ENCODE results near the gene TRAIP.

DNA sequence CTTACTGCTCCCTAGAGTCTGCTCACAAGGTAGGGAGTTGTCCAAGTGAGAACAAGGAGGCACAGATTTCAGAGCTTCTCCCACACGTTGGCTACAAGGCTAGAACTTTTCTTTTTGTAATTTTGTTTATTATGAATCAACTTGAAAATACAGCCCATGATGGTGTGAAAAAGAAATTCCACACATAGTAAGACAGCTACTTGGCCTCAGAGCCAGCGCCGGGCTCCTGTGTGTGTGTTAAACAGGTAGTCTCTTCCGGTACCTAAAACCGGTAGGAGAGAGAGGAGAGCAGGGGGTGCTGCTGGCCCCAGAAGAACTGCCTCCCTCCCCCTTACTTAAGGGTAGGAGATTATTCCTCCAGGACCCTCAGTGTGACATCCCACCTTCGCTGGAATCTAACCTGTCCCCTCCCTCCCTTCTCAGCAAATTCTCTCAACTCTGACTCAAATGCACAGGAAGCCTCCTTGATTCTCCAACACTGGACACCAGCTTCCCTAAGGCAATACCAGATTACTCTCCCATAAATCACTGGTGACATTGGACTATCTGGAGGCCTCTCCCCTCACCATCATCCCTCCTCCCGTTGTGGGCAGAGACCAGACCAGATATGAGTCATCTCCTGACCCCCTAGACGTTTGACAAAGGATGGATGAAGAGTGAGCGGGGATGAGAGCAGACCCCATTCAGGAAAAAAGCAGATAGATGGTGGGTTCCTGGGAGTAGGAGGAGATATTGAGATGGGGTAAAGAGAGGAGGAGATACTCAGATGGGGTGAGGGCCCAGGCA lies 65.5 kb downstream of the TRAIP start:
- TF ChIP-seq, protein P1, sequence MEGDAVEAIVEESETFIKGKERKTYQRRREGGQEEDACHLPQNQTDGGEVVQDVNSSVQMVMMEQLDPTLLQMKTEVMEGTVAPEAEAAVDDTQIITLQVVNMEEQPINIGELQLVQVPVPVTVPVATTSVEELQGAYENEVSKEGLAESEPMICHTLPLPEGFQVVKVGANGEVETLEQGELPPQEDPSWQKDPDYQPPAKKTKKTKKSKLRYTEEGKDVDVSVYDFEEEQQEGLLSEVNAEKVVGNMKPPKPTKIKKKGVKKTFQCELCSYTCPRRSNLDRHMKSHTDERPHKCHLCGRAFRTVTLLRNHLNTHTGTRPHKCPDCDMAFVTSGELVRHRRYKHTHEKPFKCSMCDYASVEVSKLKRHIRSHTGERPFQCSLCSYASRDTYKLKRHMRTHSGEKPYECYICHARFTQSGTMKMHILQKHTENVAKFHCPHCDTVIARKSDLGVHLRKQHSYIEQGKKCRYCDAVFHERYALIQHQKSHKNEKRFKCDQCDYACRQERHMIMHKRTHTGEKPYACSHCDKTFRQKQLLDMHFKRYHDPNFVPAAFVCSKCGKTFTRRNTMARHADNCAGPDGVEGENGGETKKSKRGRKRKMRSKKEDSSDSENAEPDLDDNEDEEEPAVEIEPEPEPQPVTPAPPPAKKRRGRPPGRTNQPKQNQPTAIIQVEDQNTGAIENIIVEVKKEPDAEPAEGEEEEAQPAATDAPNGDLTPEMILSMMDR (IDR thresholded peaks at IDR 0.05), result no peak
- no peak for TF ChIP-seq POLR2AphosphoS5 (IDR thresholded peaks at IDR 0.05)
- TF ChIP-seq EP300 (IDR thresholded peaks at IDR 0.05), result no peak
- no peak for TF ChIP-seq POLR2A (IDR thresholded peaks at IDR 0.05; ENCODE audit: low read depth)
